ENCODE measurements around the gene TM4SF18.

TM4SF18 gene

DNA sequence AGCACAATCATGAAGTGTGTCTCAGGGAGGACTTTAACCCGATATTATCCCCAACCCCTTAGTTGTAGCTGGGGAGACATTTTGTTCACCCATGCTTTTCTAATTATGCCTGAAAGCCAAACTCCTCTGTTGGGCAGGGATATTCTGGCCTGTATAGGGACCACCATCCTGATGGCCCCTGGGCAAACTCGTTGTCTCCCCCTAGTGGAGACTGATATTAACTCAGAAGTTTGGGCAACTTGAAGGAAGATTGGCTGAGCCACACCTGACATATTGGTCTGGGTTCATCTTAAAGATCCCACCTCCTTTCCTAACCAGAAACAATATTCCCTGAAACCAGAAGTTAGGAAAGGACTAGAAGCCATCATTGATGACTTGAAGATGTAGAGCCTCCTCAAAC, 42.3 kb downstream of the TM4SF18 start:
- no peak overlapping the region for H3K27ac ChIP-seq
- DNase-seq (ENCODE audit: low read depth, low spot score), result no peak

GRCh38 chr3:149288655-149289054, 44.8 kb downstream of the TM4SF18 start:
- DNase-seq (ENCODE audit: low read depth, low spot score), result no peak
- no peak overlapping the region for H3K27ac ChIP-seq

GRCh38 chr3:149284034-149284433, 49.4 kb downstream of the TM4SF18 start:
- no peak overlapping the region for H3K27ac ChIP-seq
- DNase-seq (ENCODE audit: low read depth, low spot score), result no peak

DNA sequence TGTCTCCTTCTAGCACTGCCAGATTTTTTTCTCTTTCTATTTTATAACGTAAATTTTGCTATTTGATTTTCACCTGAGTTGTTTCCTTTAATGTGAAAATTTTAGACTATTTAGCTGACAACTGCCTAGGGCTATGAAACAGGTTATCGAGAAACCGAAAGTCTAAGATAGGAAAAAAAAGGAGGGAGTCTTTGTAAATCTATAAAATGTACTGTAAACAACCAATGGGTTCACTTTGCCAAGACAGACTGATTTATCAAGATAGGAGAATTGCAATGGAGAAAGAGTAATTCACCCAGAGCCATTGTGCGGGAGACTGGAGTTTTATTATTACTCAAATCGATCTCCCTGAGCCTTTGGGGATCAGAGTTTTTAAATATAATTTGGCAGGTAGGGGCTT, 50.0 kb downstream of the TM4SF18 start:
- no peak for DNase-seq (ENCODE audit: low read depth, low spot score)
- no peak overlapping the region for H3K27ac ChIP-seq

- DNase-seq (ENCODE audit: low read depth, low spot score), result no peak
- H3K27ac ChIP-seq, result no peak overlapping the region
These were observed 50.6 kb downstream of the TM4SF18 start for GRCh38 chr3:149282836-149283235.

- no peak overlapping the region for H3K27ac ChIP-seq
- no peak for DNase-seq (ENCODE audit: low read depth, low spot score)
These were observed 51.1 kb downstream of the TM4SF18 start for GRCh38 chr3:149282322-149282721.

DNA sequence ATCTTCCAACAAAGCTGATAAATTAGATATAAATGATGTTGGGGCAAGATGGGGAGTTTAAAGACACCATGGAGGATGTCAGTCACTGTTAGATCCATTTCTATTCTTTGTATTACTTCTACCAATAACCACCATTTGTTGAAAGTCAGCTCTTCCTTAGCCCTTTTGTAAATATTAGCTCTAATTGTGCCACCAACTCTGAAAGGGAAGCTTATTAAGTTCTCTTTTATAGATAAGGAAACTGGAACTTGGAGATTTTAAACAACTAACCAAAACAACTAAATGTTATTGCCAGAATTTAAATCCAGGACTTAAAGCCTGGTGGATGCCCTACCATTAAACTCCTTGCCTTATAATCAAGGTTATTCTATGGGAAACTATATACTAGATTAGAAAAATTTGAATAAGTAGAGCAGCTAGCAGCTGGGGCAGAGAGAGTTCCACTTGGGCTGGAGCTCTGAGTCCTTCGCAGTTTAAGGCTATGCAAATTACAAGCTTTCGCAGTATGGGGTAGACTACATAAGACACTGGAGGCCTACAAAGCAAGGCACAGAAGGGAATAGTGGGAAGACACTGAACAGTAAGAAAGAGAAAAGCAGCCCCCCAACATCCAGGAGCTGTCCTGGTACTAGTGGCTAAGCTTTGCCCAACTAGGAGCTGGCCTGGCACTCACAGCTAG, 52.6 kb downstream of the TM4SF18 start:
- DNase-seq (ENCODE audit: low read depth, low spot score), result no peak
- H3K27ac ChIP-seq, result no peak overlapping the region

GRCh38 chr3:149278911-149279310, 54.5 kb downstream of the TM4SF18 start:
- no peak overlapping the region for H3K27ac ChIP-seq
- no peak for DNase-seq (ENCODE audit: low read depth, low spot score)

DNA sequence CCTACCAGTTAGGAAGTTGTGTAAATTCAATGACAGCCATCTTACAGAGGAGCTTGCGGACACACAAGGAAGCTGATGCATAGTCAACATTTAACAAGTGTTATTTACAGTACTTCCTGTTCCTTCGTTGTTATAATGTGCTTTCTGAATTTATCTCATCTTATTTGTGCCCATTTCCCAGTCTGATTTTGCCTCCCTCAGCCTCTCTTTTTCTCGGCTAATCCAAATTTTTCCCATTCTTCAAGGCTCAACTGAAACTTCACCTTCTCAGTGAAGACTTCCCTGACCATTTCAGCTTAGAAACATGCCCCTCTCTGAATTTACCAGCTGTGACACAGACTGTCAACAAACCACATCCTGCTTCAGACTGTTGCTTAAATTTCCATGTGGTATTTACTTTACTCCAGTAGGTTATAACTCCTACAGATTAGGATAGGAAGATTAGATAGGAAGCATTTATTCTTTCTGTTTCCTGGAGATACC, 56.1 kb downstream of the TM4SF18 start:
- DNase-seq (ENCODE audit: low read depth, low spot score), result peak; percentile 68

DNA sequence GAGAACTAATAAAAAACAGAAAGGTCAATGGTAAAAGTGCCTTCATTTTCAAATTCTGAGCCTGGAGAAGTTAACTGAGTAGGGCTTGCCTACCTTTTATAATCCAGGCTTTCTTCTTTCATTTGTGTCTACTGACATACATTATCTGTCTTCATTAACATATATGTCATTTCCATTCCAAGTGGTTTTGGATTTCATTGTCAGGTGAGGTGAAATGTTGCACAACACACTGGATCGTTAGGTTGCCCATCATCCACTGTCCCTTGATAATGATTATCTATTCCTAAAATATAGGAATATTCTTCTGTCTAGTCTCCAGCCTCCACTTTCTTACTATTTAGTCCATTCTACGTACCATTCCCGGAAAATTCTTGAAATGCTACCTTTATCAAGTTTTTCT, 56.8 kb downstream of the TM4SF18 start:
- DNase-seq (ENCODE audit: low read depth, low spot score), result no peak
- peak overlapping the region; percentile 69 for H3K27ac ChIP-seq

More for the DNA sequence above, 56.1 kb downstream of the TM4SF18 start:
- H3K27ac ChIP-seq, result peak overlapping the region; percentile 69

GRCh38 chr3:149274220-149274619, 59.2 kb downstream of the TM4SF18 start:
- no peak for DNase-seq (ENCODE audit: low read depth, low spot score)
- no peak overlapping the region for H3K27ac ChIP-seq

- peak; percentile 40 for DNase-seq (ENCODE audit: low read depth, low spot score)
These were observed 60.2 kb downstream of the TM4SF18 start for GRCh38 chr3:149273096-149273751.

DNA sequence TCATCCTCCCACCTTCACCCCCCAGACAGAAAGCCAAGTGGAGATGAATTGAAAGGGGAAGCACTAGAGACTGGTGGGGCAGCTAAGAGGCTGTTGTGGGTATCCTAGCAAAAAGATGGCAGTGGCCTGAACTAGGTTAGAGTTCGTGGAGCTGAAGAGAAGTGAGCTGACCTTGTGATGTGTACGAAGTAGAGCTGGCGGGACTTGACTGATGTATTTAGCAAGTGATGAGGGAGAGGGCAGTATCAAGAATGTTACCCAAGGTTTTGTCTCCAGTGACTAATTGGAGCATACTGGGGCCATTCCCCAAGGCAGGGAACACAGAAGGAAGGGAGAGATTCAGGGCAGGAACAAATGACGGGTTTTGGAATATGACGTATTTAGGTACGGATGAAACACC, 61.8 kb downstream of the TM4SF18 start:
- H3K27ac ChIP-seq, result no peak overlapping the region
- no peak for DNase-seq (ENCODE audit: low read depth, low spot score)

More at GRCh38 chr3:149273096-149273751, 60.2 kb downstream of the TM4SF18 start:
- no peak overlapping the region for H3K27ac ChIP-seq

GRCh38 chr3:149270180-149270579, 63.3 kb downstream of the TM4SF18 start:
- no peak for DNase-seq (ENCODE audit: low read depth, low spot score)

GRCh38 chr3:149269687-149270086, 63.7 kb downstream of the TM4SF18 start:
- no peak for DNase-seq (ENCODE audit: low read depth, low spot score)
- no peak overlapping the region for H3K27ac ChIP-seq

More at GRCh38 chr3:149270180-149270579, 63.3 kb downstream of the TM4SF18 start:
- no peak overlapping the region for H3K27ac ChIP-seq

Data from epithelial cell of prostate (primary cell).